OCI-M2 (cell line): Measurements from ENCODE around the gene WDR48.

Source experiments
- DNase-seq: peaks from one replicate; lab custom pipeline; 2025; ENCODE audit not compliant: unreplicated experiment; lab: John Stamatoyannopoulos, UW

The WDR48 gene

DNA sequence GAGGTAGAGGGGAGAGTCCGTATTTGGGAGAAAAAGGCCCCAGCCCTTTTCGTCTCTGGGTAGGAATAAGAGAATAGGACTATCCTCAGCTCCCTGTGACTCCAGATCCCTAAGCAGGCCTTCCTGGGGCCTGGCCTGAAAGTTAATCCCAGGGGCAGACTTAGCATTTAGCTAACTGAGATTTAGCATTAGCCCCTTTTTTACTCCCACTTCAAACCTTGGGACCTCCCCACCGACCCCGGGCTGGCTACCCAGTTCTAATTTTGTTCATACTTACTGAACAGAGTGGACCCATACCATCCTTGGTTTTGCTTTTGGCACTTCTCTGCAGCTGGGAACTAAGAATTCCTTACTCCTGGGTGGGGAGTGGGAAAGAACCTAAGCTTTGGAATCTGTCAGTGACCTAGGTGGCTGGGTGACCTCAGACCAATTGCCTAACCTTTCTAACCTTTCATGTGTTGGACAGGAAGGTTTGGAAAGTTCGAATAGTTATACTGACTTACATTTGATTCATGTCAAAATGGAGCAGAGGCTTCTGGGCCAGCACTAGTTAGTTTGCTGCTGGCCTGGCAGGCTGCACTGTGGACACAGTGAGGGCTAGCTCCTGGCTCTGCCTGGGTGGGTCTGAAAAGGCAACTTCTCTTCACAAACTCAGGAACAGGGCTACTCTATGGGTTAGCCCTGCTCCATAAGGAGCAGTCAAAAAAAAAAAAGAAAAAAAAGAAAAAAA is 67.3 kb downstream of the WDR48 start:
- no peak for DNase-seq

DNA sequence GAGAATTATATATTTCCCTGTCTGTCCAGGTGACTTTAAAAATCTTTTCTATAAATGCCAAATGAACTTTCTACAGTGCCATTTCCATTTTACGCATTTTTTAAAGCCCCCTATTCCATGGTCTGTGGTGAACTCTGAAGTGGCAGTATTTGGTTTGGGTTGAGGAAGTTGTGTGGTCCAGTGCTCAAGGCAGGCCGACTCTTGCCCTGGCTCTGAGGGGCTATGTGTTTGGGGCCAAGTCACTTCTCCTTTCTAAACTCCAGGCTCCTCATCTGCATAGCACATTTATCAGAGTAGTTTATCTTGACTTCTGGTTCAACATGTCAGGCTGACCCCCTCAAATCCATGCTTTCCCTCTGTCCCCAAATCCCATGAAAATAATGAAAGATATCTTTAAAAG is 69.8 kb downstream of the WDR48 start:
- no peak for DNase-seq

DNA sequence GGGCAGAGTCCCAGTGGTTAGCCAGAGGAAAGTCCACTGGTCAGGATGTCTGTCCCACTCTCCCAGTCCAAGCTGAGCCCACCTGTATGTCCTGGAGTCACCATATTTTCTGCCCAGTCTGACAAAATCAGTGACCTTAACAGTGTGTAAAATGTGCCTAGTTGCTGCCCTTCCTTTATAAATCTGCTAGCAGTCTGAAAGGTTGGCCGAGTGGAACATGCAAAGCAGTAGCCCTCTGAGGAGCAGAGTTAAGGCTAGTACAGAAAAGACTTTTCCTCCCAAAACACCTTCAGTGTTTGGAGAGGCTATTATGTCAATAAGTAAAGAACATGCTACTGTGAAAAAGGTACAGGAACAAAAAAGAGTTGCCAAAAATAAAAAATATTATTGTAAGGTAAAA is 71.0 kb downstream of the WDR48 start:
- no peak for DNase-seq

DNA sequence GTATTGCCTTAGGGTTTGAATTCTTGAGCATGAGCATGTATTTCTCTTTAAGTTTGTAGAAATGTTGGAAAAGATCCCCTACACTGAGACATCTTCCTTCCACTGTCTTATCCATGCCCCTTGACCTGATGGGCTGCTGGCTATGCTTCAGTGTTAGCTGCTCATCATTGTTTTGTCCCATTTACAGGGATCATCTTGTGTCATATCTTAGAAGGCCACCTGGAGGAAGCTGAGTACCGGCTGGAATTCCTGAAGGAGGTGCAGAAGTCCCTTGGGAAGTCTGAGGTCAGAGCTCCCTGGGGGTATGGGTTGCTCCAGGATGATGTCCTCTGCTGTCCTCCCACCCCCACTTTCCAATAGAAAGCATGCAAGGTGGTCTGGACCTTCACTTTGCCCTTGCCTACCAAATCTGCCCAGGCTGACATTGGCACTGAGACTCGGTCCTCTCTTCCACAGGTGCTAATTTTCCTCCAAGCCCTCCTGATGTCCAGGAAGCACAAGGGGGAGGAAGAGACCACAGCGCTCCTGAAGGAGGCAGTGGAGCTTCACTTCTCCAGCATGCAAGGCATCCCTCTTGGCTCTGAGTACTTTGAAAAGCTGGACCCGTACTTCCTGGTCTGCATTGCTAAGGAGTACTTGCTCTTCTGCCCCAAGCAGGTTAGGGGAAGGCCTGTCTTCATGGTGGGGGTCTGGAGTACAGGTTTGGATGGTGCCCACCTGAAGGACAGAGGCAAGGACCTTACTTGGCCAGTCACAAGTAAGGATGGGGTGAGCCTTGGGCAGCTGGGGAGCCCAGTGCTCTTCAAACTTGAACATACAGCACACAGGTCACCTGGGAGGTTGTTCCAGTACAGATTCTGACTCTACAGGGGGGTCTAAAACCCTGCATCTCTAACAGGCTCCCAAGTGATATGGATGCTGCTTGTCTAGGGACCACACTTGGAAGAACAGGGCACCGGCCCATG is 73.3 kb downstream of the WDR48 start:
- no peak for DNase-seq

DNA sequence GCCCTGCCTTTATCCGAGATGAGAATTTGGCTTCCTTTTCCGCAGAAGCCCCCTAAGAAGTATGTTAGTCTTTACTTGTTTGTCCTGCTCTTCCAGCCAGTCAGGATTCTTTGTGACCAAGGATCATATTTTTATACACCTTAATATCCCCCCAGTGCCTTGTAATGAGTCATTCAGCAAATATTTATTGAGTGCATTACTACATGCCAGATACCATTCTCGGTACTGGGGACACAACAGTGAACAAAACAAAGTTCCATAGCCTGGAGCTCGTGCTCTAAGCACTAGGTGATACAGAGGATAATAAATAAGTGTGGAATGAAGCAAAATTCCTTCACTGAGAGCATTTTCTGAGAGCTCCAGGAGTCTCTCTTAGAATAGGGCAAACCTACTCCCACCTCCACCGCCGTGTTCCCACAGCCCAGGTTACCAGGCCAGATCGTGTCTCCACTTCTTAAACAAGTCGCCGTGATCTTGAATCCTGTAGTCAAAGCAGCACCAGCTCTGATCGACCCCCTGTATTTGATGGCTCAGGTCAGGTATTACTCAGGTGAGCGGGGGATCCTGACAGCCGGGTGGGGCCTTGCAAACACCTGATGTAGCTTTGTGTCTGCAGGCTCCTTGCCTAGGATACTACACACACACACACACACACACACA is 74.2 kb downstream of the WDR48 start:
- DNase-seq: no peak

DNA sequence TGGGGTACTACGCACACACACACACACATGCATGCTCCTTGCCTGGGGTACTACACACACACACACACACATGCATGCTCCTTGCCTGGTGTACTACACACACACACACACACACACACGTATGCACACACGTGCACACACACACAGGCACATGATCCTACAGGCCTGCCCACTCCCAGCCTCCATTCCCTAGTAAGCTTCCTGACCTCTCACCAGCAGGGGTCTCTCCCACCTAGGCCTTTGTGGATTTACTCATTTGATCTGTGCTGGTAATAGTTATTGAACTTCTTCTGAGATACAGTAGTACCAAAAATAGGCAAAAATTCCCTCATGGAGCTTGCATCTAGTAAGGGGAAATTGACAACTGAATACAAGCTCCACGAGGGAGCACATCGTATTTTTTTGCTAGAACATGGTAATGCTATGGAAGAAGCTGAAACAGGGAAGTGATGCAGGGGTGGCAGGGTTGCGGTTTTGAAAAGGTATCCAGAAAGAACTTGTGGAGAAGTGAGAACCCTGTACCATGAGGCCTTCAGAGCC is 74.8 kb downstream of the WDR48 start:
- no peak for DNase-seq

DNA sequence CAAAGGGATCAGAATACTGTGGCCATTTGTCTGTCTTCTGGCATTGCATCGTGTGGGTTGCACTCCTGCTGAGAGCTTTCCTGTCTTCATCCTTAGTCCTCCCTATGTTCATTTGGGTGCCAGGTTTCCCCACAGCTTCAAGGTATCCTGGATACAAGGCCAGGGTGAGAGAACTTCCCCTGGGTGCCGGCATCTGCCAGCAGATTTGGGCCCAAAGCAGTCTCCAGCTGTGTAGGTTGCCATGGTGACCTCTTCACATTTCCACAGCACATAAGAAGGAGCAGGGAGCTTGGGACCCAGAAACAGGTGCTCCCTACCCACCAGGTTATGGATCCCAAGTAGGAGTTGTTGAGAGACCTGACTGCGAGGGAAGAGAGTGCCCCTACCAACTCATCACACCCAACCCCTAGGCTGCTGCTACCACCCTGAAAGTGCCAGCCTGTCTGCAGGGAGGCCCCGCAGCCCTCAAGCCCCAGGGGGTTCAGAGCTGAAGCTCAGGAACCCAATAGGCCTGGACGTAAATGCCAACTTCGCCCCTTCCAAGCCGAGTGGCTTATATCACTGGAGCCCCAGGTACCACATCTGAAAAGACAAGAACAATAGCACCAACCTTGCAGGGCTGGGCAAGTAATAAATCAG is 75.6 kb downstream of the WDR48 start:
- no peak for DNase-seq

DNA sequence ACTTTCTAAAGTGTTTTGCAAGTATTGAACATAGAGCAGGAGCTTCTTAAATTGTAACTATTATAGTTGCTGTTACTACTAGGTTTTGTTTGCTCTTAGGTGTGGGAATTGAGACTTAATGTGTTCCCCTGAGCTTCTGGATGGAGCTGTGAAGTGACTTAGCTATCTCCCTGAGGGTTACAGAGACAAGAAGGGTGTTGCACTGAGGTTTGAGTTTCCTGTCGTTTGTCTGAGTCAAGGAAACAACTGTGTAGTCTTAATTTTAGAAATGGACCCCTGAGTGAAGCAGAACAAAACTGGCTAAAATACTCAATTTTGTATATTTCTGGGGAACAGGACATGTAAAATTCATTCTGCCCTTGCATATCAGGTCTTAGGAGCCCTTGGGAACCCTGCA is 76.1 kb downstream of the WDR48 start:
- no peak for DNase-seq

DNA sequence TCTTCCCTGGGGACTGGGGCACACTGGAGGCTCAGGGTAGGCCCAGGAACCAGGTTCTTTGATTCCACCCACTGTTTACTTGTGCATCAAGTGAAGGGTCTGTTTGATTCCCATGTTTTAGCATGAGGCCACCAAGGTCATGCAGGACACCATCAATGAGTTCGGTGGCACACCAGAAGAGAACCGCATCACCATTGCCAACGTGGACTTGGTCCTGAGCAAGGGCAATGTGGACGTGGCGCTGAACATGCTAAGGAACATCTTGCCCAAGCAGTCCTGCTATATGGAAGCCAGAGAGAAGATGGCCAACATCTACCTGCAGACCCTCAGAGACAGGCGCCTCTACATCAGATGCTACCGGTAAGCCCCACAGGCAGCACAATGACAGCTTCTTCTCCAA is 77.1 kb downstream of the WDR48 start:
- DNase-seq: no peak

DNA sequence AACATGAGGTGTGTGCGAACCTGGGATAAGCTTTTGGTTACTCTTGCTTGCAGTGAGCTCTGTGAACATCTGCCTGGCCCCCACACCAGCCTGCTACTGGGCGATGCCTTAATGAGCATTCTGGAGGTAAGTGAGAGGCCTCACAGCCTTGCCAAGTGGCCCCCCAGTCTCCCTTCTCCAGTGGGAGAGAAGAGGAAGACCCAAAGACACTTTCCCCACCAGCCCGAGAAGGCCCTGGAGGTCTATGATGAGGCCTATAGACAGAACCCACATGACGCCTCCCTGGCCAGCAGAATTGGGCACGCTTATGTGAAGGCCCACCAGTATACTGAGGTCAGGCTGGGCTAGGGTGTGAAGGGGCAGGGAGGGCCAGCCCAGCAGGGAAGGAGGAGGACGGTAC is 78.2 kb downstream of the WDR48 start:
- no peak for DNase-seq

DNA sequence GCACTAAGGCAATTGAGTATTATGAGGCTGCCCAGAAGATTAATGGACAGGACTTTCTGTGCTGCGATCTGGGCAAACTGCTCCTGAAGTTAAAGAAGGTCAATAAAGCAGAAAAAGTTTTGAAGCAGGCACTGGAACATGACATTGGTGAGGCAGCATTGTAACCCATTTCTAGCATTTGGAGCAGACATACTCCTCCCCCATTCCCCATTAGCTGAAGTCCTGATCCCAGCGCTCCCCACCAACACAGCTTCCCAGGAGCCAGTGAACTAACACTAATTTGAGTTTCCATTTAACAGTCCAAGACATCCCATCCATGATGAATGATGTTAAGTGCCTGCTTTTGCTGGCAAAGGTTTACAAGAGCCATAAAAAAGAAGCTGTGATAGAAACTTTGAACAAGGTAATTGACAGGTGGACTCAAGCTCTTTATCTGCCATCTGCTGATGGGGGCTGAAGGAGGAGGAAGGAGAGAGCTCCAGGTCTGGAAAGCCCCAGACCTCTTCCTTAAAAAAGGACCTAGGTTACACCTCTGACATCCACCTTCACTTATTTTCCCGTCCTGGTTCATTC is 79.0 kb downstream of the WDR48 start:
- DNase-seq: no peak

DNA sequence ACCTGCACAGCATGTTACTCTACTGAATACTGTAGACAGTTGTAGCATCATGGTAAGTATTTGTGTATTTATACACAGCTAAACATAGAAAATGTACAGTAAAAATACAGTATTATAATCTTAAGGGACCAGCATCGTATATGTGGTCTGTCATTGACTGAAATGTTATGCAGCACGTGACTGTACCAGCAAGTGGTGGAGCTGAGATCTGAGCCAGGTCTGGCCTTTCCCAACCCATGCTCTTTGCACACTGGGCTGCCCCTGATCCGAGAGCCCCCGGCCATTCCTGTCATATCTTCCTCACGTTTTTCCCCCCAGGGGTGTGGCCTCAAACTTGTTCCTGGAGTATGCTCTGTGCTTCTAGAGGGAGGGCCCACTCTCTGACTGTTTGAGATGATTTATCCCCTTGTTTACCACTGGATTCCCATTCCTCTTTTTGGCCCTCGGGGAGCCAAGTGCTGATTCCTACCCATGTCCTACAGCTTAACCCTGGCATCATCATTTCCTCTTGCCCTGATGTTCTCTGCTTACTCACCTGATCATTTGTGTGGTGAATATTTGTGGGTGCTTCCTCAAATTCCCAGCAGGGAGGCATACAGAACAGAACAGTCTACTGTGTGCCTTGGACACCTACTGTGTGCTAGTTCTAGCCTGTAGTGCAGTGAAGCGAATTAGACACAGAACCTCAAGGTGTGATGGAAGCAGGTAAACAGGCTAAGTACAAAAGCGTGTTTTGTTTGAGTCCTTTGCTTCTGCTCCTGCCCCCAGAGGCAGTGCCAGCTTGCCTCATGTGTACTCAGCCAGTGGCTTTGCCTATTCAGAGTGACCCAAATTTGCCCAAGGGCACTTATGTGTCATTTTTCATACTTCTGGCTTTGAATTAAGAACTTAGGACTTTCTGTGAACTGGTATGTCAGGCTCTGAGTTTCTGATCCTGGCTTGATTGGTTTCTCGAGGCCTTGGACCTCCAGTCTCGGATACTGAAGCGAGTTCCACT is 80.6 kb downstream of the WDR48 start:
- DNase-seq: no peak

DNA sequence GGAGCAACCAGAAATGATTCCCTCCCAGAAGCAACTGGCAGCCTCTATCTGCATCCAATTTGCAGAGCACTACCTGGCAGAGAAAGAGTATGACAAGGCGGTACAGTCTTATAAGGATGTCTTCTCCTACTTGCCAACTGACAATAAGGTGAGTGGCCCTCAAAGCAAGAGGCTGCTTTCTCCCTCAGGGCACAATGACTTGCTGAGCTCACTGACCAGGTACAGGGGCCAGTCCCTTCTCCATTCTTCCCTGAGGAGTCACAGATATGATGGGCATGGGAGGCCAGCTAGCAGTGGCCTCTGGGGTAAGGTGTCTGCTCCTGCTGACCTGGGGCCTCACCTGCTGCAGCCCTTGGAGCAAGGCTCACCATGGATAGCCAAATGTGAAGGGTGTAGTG is 81.3 kb downstream of the WDR48 start:
- DNase-seq: no peak

DNA sequence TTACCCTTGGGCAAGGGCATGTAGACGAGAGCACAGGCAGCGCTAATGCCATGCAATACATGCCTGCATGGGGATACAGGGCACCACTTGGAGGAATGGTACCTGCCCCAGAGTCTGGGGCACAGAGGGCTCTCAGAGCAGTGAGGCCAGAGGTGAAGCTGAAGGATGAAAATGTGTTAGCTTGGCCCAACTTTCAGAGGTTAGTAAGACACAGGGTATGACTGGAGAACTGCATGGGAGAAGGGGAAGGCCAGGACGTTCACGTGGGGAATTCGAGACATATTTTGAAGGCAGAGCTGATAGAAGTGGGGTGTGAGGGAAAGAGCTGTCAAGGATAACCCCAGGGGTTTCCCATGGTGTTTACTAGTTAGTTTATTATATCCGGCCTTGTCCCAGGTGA is 82.0 kb downstream of the WDR48 start:
- no peak for DNase-seq

DNA sequence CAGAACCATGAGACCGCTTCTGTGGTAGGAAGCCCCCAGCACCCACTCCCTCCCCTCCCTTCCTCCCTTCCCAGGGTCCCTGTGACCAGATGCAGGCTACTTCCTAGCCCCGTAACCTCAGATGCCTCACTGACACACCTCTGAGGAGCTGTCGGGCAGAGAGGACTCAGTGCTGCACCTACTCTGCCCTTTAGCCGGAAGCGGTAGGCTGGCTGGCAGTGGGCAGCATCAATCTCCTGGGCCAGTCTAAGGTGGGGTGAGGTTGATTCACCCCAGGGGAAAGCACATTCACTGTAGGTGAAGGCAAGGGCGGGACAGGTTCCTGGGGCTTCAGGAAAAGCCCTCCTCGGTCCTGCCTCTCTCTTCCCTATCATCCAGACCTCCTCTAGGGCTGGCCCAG is 82.5 kb downstream of the WDR48 start:
- no peak for DNase-seq

DNA sequence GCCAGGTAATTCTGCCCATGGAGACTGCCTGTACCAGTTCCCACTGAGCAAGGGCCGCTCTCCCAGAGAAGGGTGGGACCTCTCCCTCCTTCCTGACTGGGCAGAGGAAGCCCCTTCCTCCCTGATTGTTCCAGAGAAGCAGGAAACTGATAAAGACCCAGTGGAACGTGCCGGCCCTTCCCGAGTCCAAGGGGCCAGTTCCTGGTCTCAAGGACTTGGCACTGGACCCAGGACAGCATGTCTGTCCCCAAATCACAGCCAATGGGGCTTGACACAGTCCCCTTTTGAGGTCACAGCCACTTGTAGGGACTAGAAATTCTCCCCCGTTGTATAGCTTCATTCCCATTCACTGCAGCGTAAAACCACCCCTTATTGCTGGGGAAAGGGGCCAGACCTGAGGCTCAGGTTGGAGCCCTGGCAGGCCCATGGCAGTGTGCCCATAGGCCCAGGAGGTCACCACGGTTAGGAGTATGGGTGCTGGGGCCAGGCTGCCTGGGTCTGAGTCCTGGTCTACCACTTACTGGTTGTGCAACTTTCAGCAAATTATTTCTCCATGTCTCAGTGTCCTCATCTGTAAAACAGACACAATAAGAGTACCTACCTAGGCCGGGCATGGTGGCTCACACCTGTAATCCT is 83.5 kb downstream of the WDR48 start:
- no peak for DNase-seq

DNA sequence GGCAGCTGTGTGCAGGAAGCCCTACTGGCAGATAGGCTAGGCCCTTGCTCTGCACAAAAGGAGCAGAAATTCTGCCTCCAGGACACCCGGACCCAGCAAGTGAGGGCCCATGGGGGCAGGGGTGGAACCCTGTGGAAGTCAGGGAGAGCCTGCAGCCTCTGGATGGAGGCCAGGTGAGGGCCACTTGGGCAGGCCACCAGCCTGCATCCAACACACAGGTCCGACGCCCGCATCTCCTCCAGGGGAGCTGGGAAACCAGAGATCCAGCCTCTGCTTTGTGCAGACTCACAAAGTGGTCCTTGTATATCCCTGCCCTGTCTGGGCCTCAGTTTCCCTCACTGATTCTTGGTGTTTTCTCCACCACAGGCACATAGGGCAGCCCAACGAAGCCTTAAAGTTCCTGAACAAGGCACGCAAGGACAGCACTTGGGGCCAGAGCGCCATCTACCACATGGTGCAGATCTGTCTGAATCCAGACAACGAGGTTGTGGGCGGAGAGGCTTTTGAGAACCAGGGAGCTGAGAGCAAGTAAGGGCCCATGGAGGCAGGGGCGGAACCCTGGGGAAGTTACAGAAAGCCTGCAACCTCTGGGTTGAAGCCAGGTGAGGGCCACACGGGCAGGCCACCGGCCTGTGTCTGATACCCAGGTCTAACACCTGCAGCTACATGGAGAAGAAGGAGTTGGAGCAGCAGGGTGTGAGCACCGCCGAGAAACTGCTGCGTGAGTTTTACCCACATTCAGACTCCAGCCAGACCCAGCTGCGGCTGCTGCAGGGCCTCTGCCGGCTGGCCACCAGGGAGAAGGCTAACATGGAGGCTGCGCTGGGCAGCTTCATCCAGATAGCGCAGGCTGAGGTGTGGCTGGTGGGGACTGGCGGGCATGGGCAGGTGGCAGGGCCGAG is 85.0 kb downstream of the WDR48 start:
- DNase-seq: no peak

DNA sequence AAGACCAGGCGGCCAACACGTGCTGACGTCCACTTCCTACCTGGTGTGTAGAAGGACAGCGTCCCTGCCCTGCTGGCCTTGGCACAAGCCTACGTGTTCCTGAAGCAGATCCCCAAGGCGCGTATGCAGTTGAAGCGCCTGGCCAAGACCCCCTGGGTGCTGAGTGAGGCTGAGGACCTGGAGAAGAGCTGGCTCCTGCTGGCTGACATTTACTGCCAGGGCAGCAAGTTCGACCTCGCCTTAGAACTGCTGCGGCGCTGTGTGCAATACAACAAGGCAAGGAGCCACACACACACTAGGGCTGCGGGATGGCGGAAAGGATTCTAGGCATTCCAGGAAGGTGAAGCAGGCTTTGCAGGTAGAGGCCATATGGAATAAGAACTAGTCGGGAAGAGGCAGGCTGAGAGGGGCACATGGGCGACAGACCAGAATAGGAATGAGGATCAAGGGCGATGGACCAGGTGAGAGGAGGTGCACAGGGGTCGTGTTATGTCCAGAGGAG is 85.7 kb downstream of the WDR48 start:
- DNase-seq: no peak
